ENCODE results near the gene CLIP1.
"Not testable (repeated sequence)": the region's sequence is repeated elsewhere in the genome, so short reads cannot be mapped to it uniquely, and the experiment has no call there.

- TF ChIP-seq CTCF (IDR thresholded peaks at IDR 0.05; ENCODE audit: borderline replicate concordance, extremely low read depth, low read length, poor library complexity, severe bottlenecking); EZH2 (IDR thresholded peaks at IDR 0.05; ENCODE audit: borderline replicate concordance, low read depth, low read length, severe bottlenecking): not testable (repeated sequence)
Measured at GRCh38 chr12:122260735-122261134, 161.7 kb downstream of the CLIP1 start.
